ENCODE measurements around the gene PIP5K1C. TPM values are rescaled to one million over a fixed set of nuclear protein-coding genes. Genes with fewer than 3 reads are reported as not detected.

PIP5K1C gene
- total and polyA plus RNA-seq, 2 donors (not counting 1 experiment from before 2014, with no cell fraction given): 10.4 to 46.7 TPM

DNA sequence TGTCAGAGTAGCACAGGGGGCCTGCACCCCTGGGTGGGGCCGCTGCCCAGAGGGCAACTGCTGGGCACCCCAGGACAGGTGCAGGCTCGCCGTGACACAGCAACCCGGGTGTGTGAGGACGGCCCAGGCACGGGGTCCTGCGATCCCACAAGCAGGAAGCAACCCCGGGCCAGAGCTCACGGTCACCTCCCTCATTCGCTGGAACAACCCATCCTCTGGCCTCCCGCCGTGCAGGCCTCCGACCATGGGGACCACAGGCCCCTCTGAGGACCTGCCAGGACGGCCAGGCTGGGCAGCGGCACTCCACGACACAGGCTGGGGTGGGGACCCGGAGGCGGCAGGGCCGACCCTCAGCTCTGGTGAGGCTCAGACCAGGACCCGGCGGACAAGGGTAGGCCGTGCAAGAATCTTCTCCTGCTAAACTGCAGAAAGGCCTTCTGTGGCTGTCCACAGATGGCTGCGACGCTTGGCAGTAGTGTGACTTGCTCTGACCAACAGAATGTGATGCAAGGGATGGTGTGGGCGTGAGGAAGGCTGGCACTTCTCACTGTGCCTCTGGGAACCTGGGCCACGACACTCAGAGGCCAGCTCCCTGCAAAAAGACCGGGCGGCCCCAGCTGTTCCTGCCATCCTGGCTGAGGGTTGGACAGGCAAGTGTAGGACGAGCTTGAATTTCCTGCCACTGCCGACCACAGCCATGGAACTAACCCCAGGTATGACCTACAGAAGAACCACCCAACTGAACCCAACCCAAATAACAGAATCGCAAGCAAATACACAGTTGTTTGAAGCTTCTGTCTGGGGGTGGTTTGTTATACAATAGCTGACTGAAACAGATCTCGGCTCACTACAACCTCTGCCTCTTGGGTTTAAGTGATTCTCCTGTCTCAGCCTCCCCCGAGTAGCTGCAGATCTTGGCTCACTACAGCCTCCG is 26.5 kb downstream of the PIP5K1C start:
- POLR2A ChIA-PET: interaction anchor here (0.7 kb wide), 1 partner anchor 436 kb away, joined by 3 read pairs; no protein-coding TSS in a partner anchor
- peaks cover 19% of the 10 kb centered on the region in 2 donors for H3K4me1 ChIP-seq (ENCODE audit: control insufficient read depth in 2 of 2, insufficient read depth in 2 of 2, low read length in 2 of 2)
- H3K4me3 ChIP-seq (ENCODE audit: control extremely low read depth in 1 of 5, extremely low read depth in 1 of 5, insufficient read depth in 1 of 5, low read depth in 2 of 5, low read length in 4 of 5): no peak overlapping the region
- H2AFZ ChIP-seq (ENCODE audit: insufficient read depth, low read depth, low read length, poor library complexity, severe bottlenecking): no peak overlapping the region
- intact Hi-C loops (cut with micrococcal nuclease): no loop called here
- TF ChIP-seq EZH2 (IDR thresholded peaks at IDR 0.05; ENCODE audit: borderline replicate concordance, insufficient read depth, low read depth, low read length, poor library complexity, severe bottlenecking): no peak
- TF ChIP-seq, protein P1, sequence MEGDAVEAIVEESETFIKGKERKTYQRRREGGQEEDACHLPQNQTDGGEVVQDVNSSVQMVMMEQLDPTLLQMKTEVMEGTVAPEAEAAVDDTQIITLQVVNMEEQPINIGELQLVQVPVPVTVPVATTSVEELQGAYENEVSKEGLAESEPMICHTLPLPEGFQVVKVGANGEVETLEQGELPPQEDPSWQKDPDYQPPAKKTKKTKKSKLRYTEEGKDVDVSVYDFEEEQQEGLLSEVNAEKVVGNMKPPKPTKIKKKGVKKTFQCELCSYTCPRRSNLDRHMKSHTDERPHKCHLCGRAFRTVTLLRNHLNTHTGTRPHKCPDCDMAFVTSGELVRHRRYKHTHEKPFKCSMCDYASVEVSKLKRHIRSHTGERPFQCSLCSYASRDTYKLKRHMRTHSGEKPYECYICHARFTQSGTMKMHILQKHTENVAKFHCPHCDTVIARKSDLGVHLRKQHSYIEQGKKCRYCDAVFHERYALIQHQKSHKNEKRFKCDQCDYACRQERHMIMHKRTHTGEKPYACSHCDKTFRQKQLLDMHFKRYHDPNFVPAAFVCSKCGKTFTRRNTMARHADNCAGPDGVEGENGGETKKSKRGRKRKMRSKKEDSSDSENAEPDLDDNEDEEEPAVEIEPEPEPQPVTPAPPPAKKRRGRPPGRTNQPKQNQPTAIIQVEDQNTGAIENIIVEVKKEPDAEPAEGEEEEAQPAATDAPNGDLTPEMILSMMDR (IDR thresholded peaks at IDR 0.05): no peak
- Mint-ChIP-seq H3K4me3 (no peak overlapping the region), H3K27me3 (no peaks in the 10 kb centered on the region), H3K4me1 (peaks cover 41% of the 10 kb centered on the region), H3K9me3 (ENCODE audit: insufficient read depth) (no peaks in the 10 kb centered on the region), H3K27ac (no peak overlapping the region)
- no peaks in the 10 kb centered on the region for H3K36me3 ChIP-seq (replicated peaks in 1 of 2; ENCODE audit: control extremely low read depth in 1 of 2, control insufficient read depth in 1 of 2, extremely low read depth in 1 of 2, insufficient read depth in 2 of 2, low read length in 1 of 2)
- H3K9me3 ChIP-seq (ENCODE audit: control extremely low read depth in 1 of 3, control insufficient read depth in 2 of 3, insufficient read depth in 1 of 3, low read length in 2 of 3): peaks cover 0 to 3% (median 0%) of the 10 kb centered on the region in 3 donors
- peaks cover 86% of the 10 kb centered on the region for H4K20me1 ChIP-seq (ENCODE audit: control insufficient read depth, insufficient read depth, low read length, poor library complexity, severe bottlenecking)
- WGBS (ENCODE audit: insufficient coverage): 96% methylated on average over 29 of the region's 34 CpGs
- H3K79me2 ChIP-seq (ENCODE audit: control insufficient read depth, insufficient read depth, low read length): peaks cover 67% of the 10 kb centered on the region
- no peak for DNase-seq
- no peak overlapping the region for H3K27ac ChIP-seq (ENCODE audit: low read length in 2 of 2)
- ATAC-seq (ENCODE audit: low read depth): no peak
- no peak overlapping the region for H3K9ac ChIP-seq (ENCODE audit: low read length)
- no peak overlapping the region for H3K4me2 ChIP-seq (replicated peaks; ENCODE audit: low read depth, low read length, poor library complexity, severe bottlenecking)
- CTCF ChIA-PET: interaction anchor here (0.6 to 1.5 kb wide), 4 partner anchors 17 to 43 kb away, joined by 3 read pairs; partner anchors contain the start of gene PIP5K1C
- H3K27me3 ChIP-seq (replicated peaks in 1 of 4; ENCODE audit: control extremely low read depth in 1 of 4, control insufficient read depth in 3 of 4, insufficient read depth in 4 of 4, low read length in 3 of 4): peaks cover 0 to 19% (median 5%) of the 10 kb centered on the region in 4 experiments

DNA sequence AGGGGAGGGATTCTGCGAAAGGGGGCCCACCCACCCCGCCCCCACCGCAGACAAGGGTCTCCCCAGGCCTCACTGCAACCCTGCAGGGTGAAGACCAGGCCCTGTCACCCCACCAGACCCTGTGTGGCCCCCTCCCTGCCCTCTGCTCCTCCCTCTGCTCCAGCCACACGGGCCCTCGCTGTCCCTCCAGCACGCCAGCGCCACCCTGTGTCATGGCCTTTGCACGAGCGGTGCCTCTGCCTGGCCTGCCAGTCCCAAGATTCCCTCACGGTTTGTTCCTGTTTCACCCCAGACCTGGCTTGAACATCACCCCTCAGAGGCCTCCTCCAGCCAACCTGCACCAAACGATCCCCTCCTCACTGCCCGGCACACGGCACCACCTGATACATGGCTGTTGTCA is 27.3 kb downstream of the PIP5K1C start:
- ATAC-seq (ENCODE audit: low read depth): no peak
- 94% methylated on average over 10 of the region's 13 CpGs for WGBS (ENCODE audit: insufficient coverage)
- CTCF ChIA-PET: interaction anchor here (1.0 kb wide), 1 partner anchor 17 kb away, joined by 3 read pairs; no protein-coding TSS in a partner anchor
- Mint-ChIP-seq H3K4me3 (no peak overlapping the region), H3K4me1 (peaks cover 41% of the 10 kb centered on the region), H3K27me3 (no peaks in the 10 kb centered on the region), H3K27ac (no peak overlapping the region), H3K9me3 (ENCODE audit: insufficient read depth) (no peaks in the 10 kb centered on the region)
- H3K36me3 ChIP-seq (replicated peaks in 1 of 2; ENCODE audit: control extremely low read depth in 1 of 2, control insufficient read depth in 1 of 2, extremely low read depth in 1 of 2, insufficient read depth in 2 of 2, low read length in 1 of 2): peaks cover 0 to 2% of the 10 kb centered on the region in 2 experiments
- DNase-seq: no peak
- H4K20me1 ChIP-seq (ENCODE audit: control insufficient read depth, insufficient read depth, low read length, poor library complexity, severe bottlenecking): peaks cover 86% of the 10 kb centered on the region
- H3K4me3 ChIP-seq (ENCODE audit: control extremely low read depth in 1 of 5, extremely low read depth in 1 of 5, insufficient read depth in 1 of 5, low read depth in 2 of 5, low read length in 4 of 5): no peak overlapping the region
- H3K4me1 ChIP-seq (ENCODE audit: control insufficient read depth in 2 of 2, insufficient read depth in 2 of 2, low read length in 2 of 2): peaks cover 19% of the 10 kb centered on the region in 2 donors
- peaks cover 0 to 3% (median 0%) of the 10 kb centered on the region in 3 donors for H3K9me3 ChIP-seq (ENCODE audit: control extremely low read depth in 1 of 3, control insufficient read depth in 2 of 3, insufficient read depth in 1 of 3, low read length in 2 of 3)
- peaks cover 59% of the 10 kb centered on the region for H3K79me2 ChIP-seq (ENCODE audit: control insufficient read depth, insufficient read depth, low read length)
- POLR2A ChIA-PET: interaction anchor here (0.7 kb wide), 1 partner anchor 437 kb away, joined by 3 read pairs; no protein-coding TSS in a partner anchor
- H3K9ac ChIP-seq (ENCODE audit: low read length): no peak overlapping the region
- H3K27me3 ChIP-seq (replicated peaks in 1 of 4; ENCODE audit: control extremely low read depth in 1 of 4, control insufficient read depth in 3 of 4, insufficient read depth in 4 of 4, low read length in 3 of 4): peaks cover 0 to 19% (median 5%) of the 10 kb centered on the region in 4 experiments
- TF ChIP-seq, protein P1 (IDR thresholded peaks at IDR 0.05): no peak
- TF ChIP-seq EZH2 (IDR thresholded peaks at IDR 0.05; ENCODE audit: borderline replicate concordance, insufficient read depth, low read depth, low read length, poor library complexity, severe bottlenecking): no peak
- intact Hi-C loops (cut with micrococcal nuclease): no loop called here
- H3K27ac ChIP-seq (ENCODE audit: low read length in 2 of 2): no peak overlapping the region
- no peak overlapping the region for H2AFZ ChIP-seq (ENCODE audit: insufficient read depth, low read depth, low read length, poor library complexity, severe bottlenecking)
- no peak overlapping the region for H3K4me2 ChIP-seq (replicated peaks; ENCODE audit: low read depth, low read length, poor library complexity, severe bottlenecking)

Measured in B cell (primary cell).